Kidney glomerular epithelial cell (primary cell): Measurements from ENCODE around the gene LRPPRC.
A peak's percentile ranks its signal among the peaks of the same experiment; 100 is the strongest.

Experiments
- DNase-seq: peaks from one replicate; lab custom pipeline; 2025; lab: John Stamatoyannopoulos, UW

The LRPPRC gene

DNA sequence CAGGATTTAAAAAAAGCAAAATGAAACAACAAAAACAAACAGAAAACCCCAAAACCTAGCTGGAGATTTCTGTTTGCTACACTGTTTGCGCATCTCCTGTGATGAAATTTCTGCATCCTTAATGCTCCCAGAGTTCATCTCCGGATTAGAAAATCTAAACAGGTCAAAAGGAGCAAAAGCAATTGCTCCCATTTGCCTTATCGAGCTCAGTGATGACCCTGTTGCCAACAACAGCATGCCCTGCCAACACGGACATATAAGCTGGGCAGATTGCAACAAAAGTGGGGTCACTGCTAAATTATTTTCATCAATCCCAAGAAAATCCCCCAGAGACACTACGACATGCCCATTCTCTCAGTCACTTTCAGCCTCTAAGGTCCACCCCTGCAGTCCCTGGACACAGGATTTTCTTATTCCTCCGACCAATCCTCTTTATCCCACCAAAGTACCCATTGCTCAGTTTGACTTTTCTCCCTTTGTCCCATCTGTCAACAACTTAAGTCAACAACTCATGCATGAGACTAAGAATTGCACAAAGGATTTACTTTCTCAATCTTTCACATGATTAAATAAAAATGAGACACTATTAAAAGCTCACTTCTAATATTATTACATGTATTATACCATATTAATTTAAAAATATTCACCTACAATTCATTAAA is 89.2 kb downstream of the LRPPRC start:
- DNase-seq: no peak

GRCh38 chr2:43905871-43906270 is 89.9 kb downstream of the LRPPRC start:
- no peak for DNase-seq

GRCh38 chr2:43905371-43905803 is 90.4 kb downstream of the LRPPRC start:
- DNase-seq: peak; percentile 37

- no peak for DNase-seq
Observed at GRCh38 chr2:43899589-43899988, 96.2 kb downstream of the LRPPRC start.

DNA sequence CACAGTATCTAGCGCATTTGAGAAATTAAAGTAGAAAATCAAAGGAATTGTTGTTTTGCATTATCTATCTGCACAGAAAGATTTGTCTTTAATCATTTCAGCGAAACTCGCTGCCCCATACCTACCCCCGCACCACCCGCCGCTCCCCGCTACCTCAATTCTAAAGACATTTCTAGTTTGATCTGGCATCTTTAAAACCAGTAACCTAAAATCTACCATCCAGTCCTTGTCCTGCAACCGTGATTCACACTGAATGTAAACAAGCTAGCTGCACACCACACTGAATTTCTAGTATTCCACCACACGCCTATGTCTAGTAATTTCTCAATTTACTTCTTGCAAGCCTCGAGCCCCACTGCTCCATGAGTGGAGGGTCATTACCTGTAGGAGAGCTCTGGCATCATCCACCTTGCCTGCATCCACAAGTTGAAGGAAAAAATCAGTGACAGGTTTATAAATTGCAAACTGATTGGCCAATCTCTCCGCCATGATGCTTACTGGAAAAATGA is 96.9 kb downstream of the LRPPRC start:
- no peak for DNase-seq

DNA sequence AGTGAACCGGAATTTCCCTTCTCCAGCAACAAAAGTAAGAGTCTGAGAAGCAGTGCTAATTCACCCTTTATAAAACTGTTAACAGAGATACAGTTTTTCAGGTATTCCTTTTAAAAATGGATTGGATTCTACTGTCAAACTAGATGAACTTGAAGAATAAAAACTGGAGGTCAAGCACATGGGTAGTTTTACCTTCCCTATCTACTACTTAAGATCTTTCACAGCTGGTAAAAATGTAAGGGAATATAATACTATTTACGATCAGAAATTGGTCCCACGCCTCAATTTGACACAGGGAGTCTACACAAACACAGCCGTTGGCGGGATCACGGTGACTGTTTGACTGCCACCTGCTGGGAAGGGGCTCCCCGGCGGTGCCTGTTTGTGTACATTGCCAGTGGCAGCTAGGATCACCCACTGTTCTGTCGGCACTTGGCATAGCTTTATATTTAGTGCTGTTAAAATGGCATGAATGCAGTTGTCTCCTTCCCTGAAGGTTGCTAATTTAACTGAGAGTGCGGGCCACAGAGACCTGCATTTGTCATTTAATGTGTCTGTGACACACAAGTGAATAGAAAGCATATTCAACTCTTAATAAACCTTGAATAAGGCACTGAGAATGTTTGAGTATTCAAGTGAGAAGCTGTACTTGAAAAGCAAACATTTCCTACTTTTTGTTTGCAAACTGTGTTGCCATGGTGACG is 97.5 kb downstream of the LRPPRC start:
- no peak for DNase-seq

GRCh38 chr2:43897492-43897891 is 98.3 kb downstream of the LRPPRC start:
- DNase-seq: no peak

DNA sequence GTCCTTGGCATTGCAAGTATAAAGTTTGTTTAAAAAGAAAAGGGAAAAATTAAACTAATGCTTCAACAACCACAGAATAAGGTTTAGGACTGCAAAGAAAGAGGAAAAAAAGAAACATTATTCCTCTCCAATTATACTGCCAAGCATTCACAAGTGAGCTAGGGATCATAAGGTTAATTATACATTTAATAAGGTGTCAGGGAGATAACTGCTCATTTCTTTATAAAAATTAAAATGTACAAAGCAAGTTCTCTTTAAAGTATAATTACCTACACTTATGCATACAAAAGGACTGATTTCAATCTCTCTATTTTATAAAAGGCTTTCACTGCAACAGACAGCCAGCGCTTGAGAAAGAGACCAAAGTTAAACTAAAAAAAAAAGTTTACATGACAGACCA is 98.9 kb downstream of the LRPPRC start:
- no peak for DNase-seq

GRCh38 chr2:43894743-43895142 is 101.0 kb downstream of the LRPPRC start:
- DNase-seq: no peak

- no peak for DNase-seq
Observed at GRCh38 chr2:43890855-43891254, 104.9 kb downstream of the LRPPRC start.

DNA sequence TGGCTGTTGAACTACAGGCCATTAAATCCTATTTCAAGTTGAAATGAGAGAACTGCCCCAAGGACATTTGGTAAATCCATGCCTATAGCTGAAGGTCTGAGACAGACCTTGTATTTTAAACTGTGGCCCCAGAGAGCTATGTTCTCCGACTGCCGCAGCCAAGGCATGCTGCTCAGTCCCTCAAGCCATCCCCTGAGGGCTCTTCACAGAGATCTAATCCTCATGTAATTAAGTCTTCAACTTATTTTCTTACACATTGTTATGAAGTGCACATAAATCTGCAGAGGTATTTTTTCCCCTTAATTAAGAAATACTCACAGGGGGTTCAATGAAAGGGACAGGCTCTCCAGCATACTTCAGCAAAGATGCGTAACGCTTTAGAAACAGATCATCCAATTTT is 106.4 kb downstream of the LRPPRC start:
- DNase-seq: no peak

DNA sequence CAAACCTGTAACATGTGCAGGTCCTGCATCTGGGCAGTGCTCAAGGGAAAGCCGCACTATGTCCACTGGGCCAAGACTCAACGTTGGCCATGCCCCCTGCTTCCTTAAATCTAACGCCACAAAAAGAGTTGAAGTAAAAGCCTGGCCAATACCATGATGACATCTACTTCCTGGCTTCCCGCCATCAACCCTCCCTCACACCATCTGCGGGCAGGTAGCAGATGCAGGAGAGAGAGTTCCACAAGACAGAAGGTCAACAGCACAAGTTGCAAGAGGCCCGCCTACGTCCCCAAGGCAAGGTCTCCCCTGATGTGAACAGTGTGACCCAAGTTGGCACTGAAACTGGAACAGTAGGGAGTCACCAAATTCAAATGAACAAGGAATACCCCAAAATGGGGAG is 108.6 kb downstream of the LRPPRC start:
- no peak for DNase-seq

DNA sequence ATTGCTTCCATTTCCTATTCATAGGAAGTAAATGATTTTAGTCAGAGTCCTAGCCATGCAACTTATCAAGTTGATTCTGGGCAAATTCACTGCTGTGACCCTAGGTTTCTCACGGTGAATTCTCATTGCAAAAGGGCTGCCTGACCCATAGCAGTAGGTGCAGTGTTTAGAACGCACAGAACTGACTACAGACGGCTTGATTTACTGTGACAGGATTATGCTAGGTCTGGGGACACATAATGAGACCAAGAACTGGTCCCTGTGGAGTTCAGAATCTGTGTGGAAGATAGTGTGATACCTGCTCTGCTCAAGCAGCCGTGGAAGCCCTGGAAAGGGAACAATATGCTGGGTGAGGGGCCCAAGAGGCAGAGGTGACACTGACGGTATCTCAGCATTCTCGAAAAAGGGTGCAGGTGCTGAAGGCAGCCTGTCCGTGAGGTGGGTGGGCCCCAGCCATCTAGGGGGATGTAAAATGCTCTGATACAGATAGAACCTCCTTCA is 110.6 kb downstream of the LRPPRC start:
- DNase-seq: no peak

GRCh38 chr2:43884689-43885088 is 111.1 kb downstream of the LRPPRC start:
- DNase-seq: no peak

DNA sequence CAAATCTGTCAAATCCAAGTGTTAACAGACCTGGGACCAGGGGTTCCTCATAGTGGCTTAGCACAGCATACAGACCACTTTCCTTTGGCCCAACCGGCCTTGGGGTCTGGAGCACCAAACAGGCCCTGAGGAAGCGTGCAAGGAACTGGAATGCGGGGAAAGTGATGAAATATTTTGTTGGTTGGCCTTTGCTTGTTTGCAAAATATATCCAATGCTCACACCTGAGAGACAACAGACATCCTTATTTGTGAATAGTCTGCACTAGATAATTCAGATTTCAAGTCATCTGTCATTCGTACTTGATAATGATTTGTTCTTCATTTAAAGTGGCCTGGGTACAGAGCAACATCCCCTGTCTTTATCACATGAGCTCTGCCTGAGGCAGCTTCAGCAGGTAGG is 113.5 kb downstream of the LRPPRC start:
- no peak for DNase-seq

DNA sequence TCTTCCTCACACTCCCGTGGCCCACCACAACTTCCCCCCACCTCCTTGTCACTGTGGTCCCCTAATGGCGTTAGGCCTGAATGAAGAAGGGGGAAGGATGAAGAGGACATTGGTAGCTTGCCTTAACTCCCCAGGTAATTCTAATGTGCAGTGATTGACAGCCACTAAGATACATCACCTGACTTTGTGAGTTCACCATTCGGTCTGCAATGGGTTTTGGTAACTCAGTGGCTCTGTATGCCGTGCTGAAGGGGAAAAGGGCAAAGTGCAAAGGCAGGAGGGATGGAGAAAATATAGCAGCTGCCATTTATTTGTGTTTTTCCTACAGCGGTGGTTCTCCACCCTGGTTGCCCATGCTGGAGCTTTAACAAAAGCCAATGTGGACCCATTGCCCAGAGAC is 114.8 kb downstream of the LRPPRC start:
- DNase-seq: no peak

DNA sequence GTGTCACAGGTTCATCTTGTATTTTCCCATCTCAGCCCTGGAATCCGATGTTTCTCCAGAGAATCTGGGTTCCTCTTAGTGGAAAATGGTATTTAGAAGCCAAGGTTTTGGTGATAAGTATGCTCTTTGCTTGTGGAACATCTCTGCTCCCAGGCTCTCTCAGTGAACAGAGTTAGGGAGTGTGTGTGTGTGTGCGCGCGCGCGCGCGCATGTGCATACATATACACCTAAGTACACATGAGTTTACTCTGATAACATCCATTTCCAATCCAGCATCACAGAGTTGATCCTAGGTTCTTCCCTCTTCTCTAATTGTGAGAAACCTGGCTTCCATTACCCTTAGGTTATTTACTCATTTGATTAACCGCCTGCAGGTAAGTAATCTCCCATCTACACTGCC is 115.3 kb downstream of the LRPPRC start:
- no peak for DNase-seq

DNA sequence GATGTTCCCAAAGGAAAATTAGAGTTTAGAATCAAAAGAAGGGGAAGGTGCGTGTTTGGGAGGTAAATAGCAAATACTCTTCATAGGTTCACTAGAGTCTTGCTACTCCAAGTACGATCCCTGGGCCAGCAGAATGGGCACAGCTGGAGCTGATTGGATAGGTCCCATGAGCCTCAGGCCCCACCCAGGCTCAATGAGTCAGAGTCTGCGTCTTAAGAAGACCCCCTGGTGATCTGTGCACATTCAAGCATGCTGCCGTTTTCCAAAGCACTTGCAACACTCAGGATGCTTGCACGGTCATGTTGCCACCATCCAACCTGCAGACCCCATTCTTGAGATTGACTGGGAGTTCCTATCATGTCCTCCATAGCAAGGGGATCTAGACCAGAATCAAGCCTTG is 116.5 kb downstream of the LRPPRC start:
- no peak for DNase-seq

DNA sequence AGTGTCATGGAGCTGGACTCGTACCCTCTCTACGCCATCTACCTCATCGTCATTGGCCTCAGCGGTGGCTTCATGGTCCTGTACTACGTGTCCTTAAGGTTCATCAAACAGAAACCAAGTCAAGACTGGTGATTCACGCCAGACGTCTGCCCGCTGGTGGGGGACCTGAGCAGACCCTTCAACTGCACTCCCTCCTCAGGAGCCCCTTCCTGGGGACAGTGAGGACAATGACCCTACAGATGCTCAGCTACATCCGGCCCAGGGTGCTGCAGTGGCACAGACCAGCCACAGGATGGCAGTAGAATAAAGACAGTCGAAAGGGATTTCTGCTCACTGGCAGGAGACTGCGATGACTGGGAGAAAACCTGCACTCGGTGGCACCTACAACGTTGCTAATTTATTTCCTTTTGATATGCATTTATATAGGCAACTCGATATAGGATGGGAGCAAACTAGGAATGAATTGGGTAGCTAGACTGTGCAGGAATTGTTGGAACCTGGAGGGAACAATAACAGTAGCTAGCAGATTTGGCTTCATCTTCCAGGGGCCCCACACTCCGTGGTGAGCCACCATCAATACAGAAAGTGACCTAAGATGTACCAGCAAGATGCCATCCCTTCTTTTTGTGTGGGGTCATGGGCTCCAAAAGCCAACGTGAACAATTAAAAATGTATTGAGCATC is 117.9 kb downstream of the LRPPRC start:
- peak; percentile 47 for DNase-seq

GRCh38 chr2:43874776-43875451 is 120.9 kb downstream of the LRPPRC start:
- DNase-seq: no peak

DNA sequence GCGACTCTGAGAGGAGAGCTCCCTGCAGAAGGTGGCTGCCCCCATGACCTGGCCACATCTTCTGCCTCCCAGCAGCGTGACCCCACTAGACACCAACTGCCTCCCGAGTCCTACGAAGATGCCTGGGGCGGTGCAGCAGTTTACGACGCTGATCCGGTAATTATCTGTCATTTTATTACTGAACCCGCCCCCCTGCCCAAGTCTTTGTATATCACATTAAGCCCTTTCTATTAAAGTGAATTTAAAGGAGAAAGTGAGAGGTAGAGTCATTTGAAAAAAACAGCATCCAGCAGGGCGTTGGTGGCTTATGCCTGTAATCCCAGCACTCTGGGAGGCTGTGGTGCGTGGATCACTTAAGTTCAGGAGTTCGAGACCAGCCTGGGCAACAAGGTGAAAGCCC is 123.6 kb downstream of the LRPPRC start:
- DNase-seq: no peak

- DNase-seq: no peak
Observed at GRCh38 chr2:43855292-43855691, 140.5 kb downstream of the LRPPRC start.
